WTC11 (cell line): ENCODE measurements around the gene PSME4. TPM values are rescaled to one million over a fixed set of nuclear protein-coding genes. Genes with fewer than 3 reads are reported as not detected.
"Not testable (repeated sequence)": the region's sequence is repeated elsewhere in the genome, so short reads cannot be mapped to it uniquely, and the experiment has no call there.

Experiments used
- ATAC-seq: fragments of 200-7000 bp; cut with Tn5 transposase; 2 replicates; pipeline ENCODE4 v1.10.0; 2021; ENCODE audit warnings: mild to moderate bottlenecking, moderate library complexity
- CTCF ChIA-PET: fragments of 300-600 bp; sonication (Branson Sonifier 250); formaldehyde crosslinking; loops from one replicate; lab custom pipeline; 2021; ENCODE audit warnings: antibody characterized with exemption; lab: Charles Lee
- POLR2A ChIA-PET: fragments of 350-600 bp; sonication (Branson Sonifier 250); formaldehyde crosslinking; loops from one replicate; lab custom pipeline; 2021; ENCODE audit warnings: antibody characterized with exemption; lab: Charles Lee
- DNase-seq: peaks from one replicate; pipeline ENCODE4 v3.0.0; 2021; ENCODE audit warnings: low spot score
- H3K27ac Mint-ChIP-seq: 2 replicates; pipeline ENCODE4 v1.8.0; 2021; ENCODE audit warnings: mixed read lengths
- H3K27me3 Mint-ChIP-seq: 2 replicates; pipeline ENCODE4 v1.8.0; 2021; ENCODE audit warnings: low read depth, mild to moderate bottlenecking, moderate library complexity, mixed read lengths
- H3K36me3 Mint-ChIP-seq: 2 replicates; pipeline ENCODE4 v1.8.0; 2021; ENCODE audit warnings: mixed read lengths
- H3K4me1 Mint-ChIP-seq: 2 replicates; pipeline ENCODE4 v1.8.0; 2022; ENCODE audit warnings: mixed read lengths
- H3K4me3 Mint-ChIP-seq: 2 replicates; pipeline ENCODE4 v1.8.0; 2021; ENCODE audit warnings: mild to moderate bottlenecking, moderate library complexity, mixed read lengths
- H3K9me3 Mint-ChIP-seq: 2 replicates; pipeline ENCODE4 v1.8.0; 2021; ENCODE audit warnings: mixed read lengths
- E2F1 ChIP-seq: sonication (generic); formaldehyde crosslinking; IDR thresholded peaks from 2 replicates; pipeline ENCODE4 v1.8.0; 2022; ENCODE audit warnings: mild to moderate bottlenecking, missing genetic modification reagents
- FOXJ3 ChIP-seq: sonication (generic); formaldehyde crosslinking; IDR thresholded peaks from 2 replicates; pipeline ENCODE4 v1.9.0; 2021; ENCODE audit warnings: missing genetic modification reagents, mild to moderate bottlenecking, borderline replicate concordance
- FOXK1 ChIP-seq: sonication (generic); formaldehyde crosslinking; IDR thresholded peaks from 2 replicates; pipeline ENCODE4 v1.8.0; 2022; ENCODE audit warnings: mild to moderate bottlenecking, moderate library complexity, missing genetic modification reagents
- FOXP1 ChIP-seq: sonication (generic); formaldehyde crosslinking; IDR thresholded peaks from 2 replicates; pipeline ENCODE4 v1.8.0; 2022; ENCODE audit warnings: missing genetic modification reagents, mild to moderate bottlenecking, moderate library complexity, borderline replicate concordance
- GABPB1 ChIP-seq: sonication (generic); formaldehyde crosslinking; IDR thresholded peaks from 2 replicates; pipeline ENCODE4 v1.8.1; 2023; ENCODE audit warnings: mild to moderate bottlenecking, missing genetic modification reagents
- GTF2I ChIP-seq: fragments of 250-450 bp; sonication (Bioruptor Pico); conservative IDR thresholded peaks from 2 replicates; pipeline ENCODE4 v1.4.0; 2021; ENCODE audit warnings: mild to moderate bottlenecking
- HMGXB4 ChIP-seq: sonication (generic); formaldehyde crosslinking; IDR thresholded peaks from 2 replicates; pipeline ENCODE4 v1.8.1; 2023; ENCODE audit warnings: mild to moderate bottlenecking, moderate library complexity, missing genetic modification reagents
- MXD4 ChIP-seq: fragments of 250-450 bp; sonication (Bioruptor Pico); IDR thresholded peaks from 2 replicates; pipeline ENCODE4 v1.8.0; 2021; ENCODE audit warnings: mild to moderate bottlenecking, moderate library complexity, borderline replicate concordance
- NR1H2 ChIP-seq: sonication (generic); formaldehyde crosslinking; IDR thresholded peaks from 2 replicates; pipeline ENCODE4 v1.9.0; 2021; ENCODE audit warnings: mild to moderate bottlenecking, moderate library complexity, missing genetic modification reagents
- PRRX2 ChIP-seq: fragments of 250-450 bp; sonication (Bioruptor Pico); IDR thresholded peaks from 2 replicates; pipeline ENCODE4 v1.8.0; 2021; ENCODE audit warnings: mild to moderate bottlenecking
- RELA ChIP-seq: sonication (generic); formaldehyde crosslinking; IDR thresholded peaks from 2 replicates; pipeline ENCODE4 v1.8.1; 2022; ENCODE audit warnings: missing genetic modification reagents, mild to moderate bottlenecking, borderline replicate concordance
- RORB ChIP-seq: fragments of 250-450 bp; sonication (Bioruptor Pico); IDR thresholded peaks from 2 replicates; pipeline ENCODE4 v1.9.0; 2021; ENCODE audit warnings: mild to moderate bottlenecking
- TEAD4 ChIP-seq: sonication (generic); formaldehyde crosslinking; IDR thresholded peaks from 2 replicates; pipeline ENCODE4 v1.8.0; 2022; ENCODE audit warnings: mild to moderate bottlenecking, missing genetic modification reagents
- ZNF423 ChIP-seq: fragments of 250-450 bp; sonication (Bioruptor Pico); IDR thresholded peaks from 2 replicates; pipeline ENCODE4 v2.1.2; 2022; ENCODE audit warnings: mild to moderate bottlenecking, moderate library complexity
- ZNF512 ChIP-seq: sonication (generic); formaldehyde crosslinking; IDR thresholded peaks from 2 replicates; pipeline ENCODE4 v1.8.1; 2022; ENCODE audit warnings: missing genetic modification reagents, borderline replicate concordance
- ZNF532 ChIP-seq: fragments of 250-450 bp; sonication (Bioruptor Pico); IDR thresholded peaks from 2 replicates; pipeline ENCODE4 v1.9.0; 2021; ENCODE audit warnings: mild to moderate bottlenecking, borderline replicate concordance
- total RNA-seq: library from RNA; stranded (reverse); gene quantifications from 3 replicates; pipeline ENCODE4 v1.2.3, GENCODE V29; 2021
- TF ChIP-seq, protein P1 (sequence below): sonication (generic); formaldehyde crosslinking; IDR thresholded peaks from 2 replicates; pipeline ENCODE4 v1.8.1; 2022; ENCODE audit warnings: low read depth, missing genetic modification reagents, borderline replicate concordance
- TF ChIP-seq, protein P2 (sequence below): sonication (generic); formaldehyde crosslinking; IDR thresholded peaks from 2 replicates; pipeline ENCODE4 v1.8.1; 2022; ENCODE audit warnings: mild to moderate bottlenecking, missing genetic modification reagents, moderate library complexity, borderline replicate concordance
- TF ChIP-seq, protein P3 (sequence below): sonication (generic); formaldehyde crosslinking; IDR thresholded peaks from 2 replicates; pipeline ENCODE4 v1.8.1; 2023; ENCODE audit warnings: mild to moderate bottlenecking, missing genetic modification reagents
- TF ChIP-seq, protein P4 (sequence below): sonication (generic); formaldehyde crosslinking; IDR thresholded peaks from 2 replicates; pipeline ENCODE4 v1.8.1; 2022; ENCODE audit warnings: mild to moderate bottlenecking, moderate library complexity, missing genetic modification reagents

PSME4 gene
- total RNA-seq, 1 experiment from 2014 or later: 91.9 TPM

GRCh38 chr2:53933329-53933728 is 37.5 kb downstream of the PSME4 start (continued):
- TF ChIP-seq, protein P1, sequence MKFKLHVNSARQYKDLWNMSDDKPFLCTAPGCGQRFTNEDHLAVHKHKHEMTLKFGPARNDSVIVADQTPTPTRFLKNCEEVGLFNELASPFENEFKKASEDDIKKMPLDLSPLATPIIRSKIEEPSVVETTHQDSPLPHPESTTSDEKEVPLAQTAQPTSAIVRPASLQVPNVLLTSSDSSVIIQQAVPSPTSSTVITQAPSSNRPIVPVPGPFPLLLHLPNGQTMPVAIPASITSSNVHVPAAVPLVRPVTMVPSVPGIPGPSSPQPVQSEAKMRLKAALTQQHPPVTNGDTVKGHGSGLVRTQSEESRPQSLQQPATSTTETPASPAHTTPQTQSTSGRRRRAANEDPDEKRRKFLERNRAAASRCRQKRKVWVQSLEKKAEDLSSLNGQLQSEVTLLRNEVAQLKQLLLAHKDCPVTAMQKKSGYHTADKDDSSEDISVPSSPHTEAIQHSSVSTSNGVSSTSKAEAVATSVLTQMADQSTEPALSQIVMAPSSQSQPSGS (CRISPR knock-in tag): no peak
- TF ChIP-seq FOXJ3 (no peak), ZNF423 (CRISPR knock-in tag) (no peak), GTF2I (CRISPR knock-in tag) (no peak), PRRX2 (CRISPR knock-in tag) (no peak), GABPB1 (no peak)
- TF ChIP-seq, protein P2, sequence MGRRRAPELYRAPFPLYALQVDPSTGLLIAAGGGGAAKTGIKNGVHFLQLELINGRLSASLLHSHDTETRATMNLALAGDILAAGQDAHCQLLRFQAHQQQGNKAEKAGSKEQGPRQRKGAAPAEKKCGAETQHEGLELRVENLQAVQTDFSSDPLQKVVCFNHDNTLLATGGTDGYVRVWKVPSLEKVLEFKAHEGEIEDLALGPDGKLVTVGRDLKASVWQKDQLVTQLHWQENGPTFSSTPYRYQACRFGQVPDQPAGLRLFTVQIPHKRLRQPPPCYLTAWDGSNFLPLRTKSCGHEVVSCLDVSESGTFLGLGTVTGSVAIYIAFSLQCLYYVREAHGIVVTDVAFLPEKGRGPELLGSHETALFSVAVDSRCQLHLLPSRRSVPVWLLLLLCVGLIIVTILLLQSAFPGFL (CRISPR knock-in tag): no peak

- H3K9me3 Mint-ChIP-seq, CTCF ChIA-PET, H3K27ac Mint-ChIP-seq, ATAC-seq, H3K27me3 Mint-ChIP-seq, DNase-seq, H3K4me3 Mint-ChIP-seq, POLR2A ChIA-PET, H3K4me1 Mint-ChIP-seq: not testable (repeated sequence)
- H3K36me3 Mint-ChIP-seq: peaks cover 69% of the 10 kb centered on the region
Measured at GRCh38 chr2:53926321-53926720, 44.5 kb downstream of the PSME4 start.

GRCh38 chr2:53913721-53914120 is 57.1 kb downstream of the PSME4 start:
- H3K27me3 Mint-ChIP-seq: no peaks in the 10 kb centered on the region
- H3K27ac Mint-ChIP-seq: no peak overlapping the region
- H3K4me3 Mint-ChIP-seq: no peak overlapping the region
- ATAC-seq (no peak), DNase-seq (no peak)
- peaks cover 20% of the 10 kb centered on the region for H3K36me3 Mint-ChIP-seq
- CTCF ChIA-PET: no interaction called here
- POLR2A ChIA-PET: interaction anchor here (0.6 kb wide), 1 partner anchor 553 kb away, joined by 6 read pairs; no protein-coding TSS in a partner anchor
- H3K9me3 Mint-ChIP-seq: no peaks in the 10 kb centered on the region
- no peaks in the 10 kb centered on the region for H3K4me1 Mint-ChIP-seq
- TF ChIP-seq, protein P3, sequence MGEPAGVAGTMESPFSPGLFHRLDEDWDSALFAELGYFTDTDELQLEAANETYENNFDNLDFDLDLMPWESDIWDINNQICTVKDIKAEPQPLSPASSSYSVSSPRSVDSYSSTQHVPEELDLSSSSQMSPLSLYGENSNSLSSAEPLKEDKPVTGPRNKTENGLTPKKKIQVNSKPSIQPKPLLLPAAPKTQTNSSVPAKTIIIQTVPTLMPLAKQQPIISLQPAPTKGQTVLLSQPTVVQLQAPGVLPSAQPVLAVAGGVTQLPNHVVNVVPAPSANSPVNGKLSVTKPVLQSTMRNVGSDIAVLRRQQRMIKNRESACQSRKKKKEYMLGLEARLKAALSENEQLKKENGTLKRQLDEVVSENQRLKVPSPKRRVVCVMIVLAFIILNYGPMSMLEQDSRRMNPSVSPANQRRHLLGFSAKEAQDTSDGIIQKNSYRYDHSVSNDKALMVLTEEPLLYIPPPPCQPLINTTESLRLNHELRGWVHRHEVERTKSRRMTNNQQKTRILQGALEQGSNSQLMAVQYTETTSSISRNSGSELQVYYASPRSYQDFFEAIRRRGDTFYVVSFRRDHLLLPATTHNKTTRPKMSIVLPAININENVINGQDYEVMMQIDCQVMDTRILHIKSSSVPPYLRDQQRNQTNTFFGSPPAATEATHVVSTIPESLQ (CRISPR knock-in tag): no peak
- TF ChIP-seq HMGXB4 (CRISPR knock-in tag): no peak
- TF ChIP-seq FOXK1 (CRISPR knock-in tag): no peak
- no peak for TF ChIP-seq TEAD4 (CRISPR knock-in tag)
- no peak for TF ChIP-seq ZNF532 (CRISPR knock-in tag)
- TF ChIP-seq E2F1 (CRISPR knock-in tag): no peak
- no peak for TF ChIP-seq FOXP1
- TF ChIP-seq NR1H2 (CRISPR knock-in tag): no peak
- no peak for TF ChIP-seq MXD4 (CRISPR knock-in tag)
- TF ChIP-seq, protein P4, sequence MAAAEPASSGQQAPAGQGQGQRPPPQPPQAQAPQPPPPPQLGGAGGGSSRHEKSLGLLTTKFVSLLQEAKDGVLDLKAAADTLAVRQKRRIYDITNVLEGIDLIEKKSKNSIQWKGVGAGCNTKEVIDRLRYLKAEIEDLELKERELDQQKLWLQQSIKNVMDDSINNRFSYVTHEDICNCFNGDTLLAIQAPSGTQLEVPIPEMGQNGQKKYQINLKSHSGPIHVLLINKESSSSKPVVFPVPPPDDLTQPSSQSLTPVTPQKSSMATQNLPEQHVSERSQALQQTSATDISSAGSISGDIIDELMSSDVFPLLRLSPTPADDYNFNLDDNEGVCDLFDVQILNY (CRISPR knock-in tag): no peak
- no peak for TF ChIP-seq ZNF512 (CRISPR knock-in tag)
- TF ChIP-seq RELA (CRISPR knock-in tag): no peak
- no peak for TF ChIP-seq RORB (CRISPR knock-in tag)
